HG02623 (cell line): Measurements from ENCODE around the gene FIGLA.

Experiments used
- ATAC-seq: cut with Tn5 transposase; IDR thresholded peaks from one replicate; pipeline ENCODE4 v1.9.1; 2021; ENCODE audit warnings: moderate library complexity; ENCODE audit not compliant: unreplicated experiment

The FIGLA gene

DNA sequence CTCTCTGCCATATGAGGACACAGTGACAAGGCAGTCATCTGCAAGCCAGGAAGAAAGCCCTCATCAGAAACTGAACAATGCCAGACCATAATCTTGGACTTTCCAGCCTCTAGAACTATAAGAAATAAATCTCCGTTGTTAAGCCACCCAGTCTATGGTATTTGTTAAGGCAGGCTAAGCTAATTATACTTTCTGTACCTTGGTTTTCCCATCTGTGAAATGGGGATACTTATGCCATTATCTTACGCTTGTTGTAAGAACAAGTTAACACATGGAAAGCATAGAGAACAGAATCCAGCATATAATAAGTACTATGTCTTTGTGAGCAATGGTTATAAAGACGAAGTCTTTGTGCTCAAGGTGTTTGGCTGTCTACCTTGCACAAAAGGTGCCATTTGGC lies 14.2 kb downstream of the FIGLA start:
- no peak for ATAC-seq

DNA sequence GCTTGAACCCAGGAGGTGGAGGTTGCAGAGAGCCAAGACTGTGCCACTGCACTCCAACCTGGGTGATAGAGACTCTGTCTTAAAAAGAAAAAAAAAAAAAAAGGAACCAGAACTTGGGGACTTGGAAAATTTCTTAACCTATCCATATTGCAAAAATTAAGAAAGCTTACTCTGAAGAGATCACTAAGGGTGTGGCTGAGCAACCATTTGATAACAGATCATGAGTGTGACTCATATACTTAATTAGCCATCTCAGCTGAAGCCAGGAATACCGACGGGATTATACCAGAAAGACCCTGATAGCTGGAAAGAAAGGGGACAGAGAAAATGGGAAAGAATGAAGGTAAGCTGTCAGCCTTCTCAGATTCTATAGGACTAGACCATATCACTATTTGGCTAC lies 15.3 kb downstream of the FIGLA start:
- no peak for ATAC-seq

DNA sequence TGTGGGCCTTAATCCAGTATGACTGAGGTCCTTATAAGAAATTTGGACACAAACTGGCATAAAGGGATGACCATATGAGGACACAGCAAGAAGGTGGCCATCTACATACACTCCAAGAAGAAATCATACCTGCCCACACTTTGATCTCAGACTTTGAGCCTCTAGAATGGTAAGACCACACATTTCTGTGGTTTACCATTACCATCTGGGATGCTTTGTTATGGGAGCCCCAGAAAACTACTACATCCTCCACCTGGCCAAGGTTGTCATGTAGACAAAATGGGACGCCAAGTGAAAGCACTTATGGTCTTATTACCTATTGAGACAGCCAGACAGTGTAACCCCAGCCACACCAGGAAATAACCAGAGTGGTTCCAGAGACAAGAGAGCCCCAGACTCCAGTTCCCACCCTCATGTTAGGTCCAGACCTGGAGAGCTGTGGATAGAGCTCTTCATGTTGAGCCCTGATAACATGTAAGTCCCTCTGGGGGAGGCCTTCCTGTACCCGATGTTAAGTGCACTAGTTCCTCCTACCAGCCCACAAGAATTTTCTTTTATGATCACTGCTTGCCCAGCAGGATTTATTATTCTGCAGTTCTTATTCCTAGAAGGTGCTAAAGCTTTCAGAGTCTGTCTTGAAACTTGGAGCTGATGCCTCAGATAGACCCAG lies 17.8 kb downstream of the FIGLA start:
- no peak for ATAC-seq

DNA sequence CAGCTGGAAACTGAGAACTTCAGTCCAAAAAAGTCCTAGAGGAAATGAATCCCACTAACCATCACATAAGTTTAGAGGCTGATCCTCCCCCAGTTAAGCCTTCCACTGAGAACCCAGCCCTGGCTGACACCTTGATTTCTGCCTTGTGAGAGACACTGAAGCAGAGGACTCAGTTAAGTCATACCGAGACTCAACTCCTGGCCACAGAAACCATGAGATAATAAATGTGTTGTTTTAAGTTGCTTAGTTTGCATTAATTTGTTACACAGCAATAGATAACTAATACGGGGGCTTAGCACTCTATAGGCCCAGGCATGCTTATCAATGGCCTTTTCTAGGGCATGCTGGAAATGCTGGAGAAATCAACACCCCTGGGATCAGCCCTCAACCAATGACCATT lies 19.0 kb downstream of the FIGLA start:
- peak; percentile 56 for ATAC-seq

DNA sequence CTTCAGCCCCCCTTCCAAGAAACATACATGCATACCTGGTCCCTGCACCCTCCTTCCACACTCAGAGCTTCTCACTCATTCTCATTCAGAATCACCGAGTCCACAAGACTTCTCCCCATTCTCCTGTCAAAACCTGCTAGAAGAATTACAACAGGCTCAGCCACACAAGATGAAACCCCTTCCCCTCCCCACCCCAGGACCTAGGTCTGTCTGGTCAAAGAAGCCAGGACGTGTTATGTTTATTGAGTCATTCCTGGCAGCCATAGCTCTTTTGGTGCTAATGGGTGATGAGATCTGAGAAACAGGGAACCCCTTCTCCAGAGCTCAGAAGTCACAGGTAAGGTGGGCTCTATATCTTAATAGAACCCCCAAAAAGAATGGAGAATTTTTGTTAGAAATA lies 21.0 kb downstream of the FIGLA start:
- ATAC-seq = no peak

DNA sequence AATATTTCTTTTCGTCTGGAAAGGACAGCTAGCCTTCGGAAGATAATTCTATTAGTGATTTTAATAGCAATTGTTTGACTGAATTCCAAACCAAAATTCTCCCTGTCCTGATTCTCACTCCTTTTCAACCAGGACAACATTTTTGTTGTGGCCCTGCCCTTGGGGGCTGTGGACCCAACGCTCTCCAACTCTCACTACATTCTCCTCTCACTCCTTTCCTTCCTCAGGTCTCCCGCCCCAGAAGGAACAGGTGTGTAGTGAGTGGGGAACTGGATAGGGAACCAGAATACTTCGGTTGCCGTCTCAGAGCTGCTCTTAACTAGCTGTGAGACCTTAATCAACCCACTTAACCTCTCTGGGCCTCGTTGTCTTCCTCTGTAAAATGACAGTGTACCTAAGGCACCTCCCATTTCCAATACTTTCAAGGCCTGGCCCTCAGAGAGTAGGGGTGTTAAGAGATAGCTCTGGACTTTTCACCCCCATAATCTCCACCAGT lies 21.8 kb downstream of the FIGLA start:
- ATAC-seq = no peak

DNA sequence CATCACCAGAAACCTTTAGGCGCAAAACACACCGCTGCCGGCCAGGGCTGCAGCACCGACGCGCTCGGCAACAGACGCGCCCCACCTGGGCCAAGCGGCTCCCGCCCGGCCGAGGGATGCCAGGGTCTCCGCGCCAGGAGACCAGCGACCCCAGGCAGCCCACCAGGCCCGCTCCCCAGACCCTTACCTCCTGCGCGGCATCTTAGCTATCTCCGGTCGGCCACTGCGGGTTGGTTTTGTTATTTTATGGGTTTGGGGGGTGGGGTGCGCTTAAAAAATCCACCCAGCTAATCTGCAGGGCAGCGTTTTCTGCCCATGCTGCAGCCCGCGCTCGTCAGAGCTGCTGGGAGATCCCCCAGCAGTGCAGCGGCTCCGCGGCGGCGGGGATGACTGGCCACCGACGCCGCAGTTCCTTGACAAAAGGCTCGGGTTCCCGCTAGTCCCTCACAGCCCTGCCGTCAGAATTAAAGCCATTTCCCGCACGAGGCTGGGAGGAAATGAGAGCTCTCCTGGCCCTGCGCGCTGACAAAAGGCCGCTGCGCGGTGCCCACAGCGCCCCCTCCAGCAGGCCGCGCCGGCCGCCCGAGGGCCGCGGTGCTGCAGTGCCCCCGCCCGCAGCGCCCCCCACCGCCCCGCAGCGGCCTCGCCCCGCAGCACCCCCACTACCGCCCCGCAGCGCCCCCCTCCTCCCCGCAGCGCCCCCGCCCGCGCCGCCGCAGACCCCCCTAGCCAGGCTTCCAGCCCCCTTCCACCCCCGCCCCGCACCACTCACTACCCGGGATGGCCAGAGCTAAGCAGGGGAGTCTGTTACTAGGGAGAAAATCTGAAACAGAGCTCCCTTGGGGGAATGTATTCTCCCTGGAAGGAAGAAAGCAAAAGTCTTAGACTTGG lies 22.5 kb downstream of the FIGLA start, which contains the start of gene ADD2:
Gene ADD2 (minus strand): TSS at position 502 of the 891 bp plus-strand sequence. CDS start 61,792 bp downstream, outside the sequence.
- no peak for ATAC-seq

DNA sequence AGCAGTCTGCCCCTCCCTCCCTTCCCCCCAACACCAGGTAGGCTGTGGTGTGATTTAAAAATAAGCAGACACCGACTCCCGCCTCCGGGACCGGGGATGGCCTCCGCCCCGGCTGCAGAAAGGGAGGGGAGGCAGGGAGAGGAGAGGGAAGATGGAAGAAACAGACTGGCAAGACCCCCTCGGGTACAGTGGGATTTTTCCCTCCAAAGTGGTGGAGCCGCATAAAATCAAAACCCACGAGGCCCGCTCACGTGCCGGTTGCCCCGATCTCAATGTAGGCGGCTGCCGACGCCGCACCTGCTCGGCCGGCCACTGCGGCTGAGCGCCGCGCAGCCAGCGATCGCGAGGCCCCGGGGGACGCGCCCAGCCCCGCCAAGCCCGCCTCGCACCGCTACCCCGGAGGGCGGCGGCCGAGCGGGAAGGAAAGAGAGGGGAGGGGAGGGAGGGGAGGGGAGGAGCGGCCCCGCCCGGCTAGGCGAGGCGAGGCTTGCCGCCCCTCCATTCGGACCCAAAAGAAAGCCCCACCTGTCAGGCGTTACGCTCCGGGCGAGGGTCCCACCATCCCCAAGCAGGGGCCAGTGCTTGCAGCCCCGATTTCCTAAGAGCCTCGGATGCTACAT lies 23.3 kb downstream of the FIGLA start:
- no peak for ATAC-seq

DNA sequence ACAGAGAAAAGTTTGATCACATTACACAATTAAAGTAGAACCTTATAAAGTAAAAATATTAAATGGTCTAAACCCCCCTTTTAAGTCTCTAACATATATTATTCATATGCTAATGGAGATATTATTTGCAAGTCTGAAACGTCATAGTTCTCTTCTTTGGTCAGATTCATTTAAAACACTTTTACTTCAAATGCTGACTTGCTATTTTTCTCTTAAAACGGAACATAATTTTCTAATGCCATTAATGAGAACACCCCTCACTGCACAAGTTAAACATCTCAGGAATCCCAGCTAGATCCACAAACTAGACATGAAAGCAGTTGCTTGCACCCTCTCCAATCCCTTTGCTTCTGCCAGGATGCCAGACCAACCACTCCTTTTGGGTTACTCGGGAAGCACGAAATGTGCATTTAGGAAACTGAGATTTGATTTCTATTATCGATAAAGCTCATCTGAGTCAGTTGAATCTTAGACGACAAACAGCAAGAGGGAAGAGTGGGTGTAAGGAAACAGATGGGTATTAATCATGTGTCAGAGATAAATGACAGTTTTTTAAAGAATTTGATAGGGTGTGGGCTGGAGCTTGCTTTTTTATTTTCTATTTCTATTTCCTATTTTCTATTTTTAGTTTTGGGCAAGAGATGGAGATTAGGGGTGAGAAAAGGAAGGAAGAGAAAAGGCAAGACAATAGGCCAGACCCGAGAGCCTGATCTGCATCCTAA lies 23.9 kb downstream of the FIGLA start:
- no peak for ATAC-seq

DNA sequence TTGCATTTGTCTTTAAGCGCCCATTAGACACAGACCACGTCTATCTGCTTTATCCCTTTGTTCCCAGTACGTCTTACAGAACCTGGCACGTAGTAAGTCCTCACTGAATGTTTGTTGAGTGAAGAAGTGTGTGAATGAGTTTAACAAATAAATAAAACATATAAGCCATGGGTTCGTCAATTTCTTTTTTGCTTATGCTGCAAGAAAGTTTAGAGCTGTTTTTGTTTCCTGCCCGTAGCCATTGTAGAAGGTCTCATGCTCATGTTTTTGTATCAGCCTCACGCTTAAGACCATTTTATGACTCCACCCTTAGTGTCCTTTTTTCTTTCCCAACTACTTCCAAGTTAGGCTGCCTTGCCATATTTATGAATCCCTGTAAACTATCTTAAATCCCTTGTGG lies 24.9 kb downstream of the FIGLA start:
- ATAC-seq = no peak

DNA sequence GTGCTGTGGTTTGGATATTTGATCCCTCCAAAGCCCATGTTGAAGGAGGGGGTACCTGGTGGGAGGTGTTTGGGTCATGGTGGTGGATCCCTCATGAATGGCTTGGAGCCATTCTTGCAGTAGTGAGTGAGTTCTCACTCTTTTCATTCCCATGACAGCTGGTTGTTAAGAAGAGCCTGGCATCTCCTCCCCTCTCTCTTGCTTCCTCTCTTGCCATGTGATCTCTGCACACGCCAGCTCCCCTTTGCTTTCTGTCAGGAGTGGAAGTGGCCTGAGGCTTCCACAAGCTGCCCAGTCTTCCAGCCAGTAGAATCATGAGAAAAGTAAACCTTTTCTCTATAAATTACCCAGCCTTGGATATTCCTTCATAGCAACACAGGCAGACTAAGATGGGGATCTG lies 31.0 kb downstream of the FIGLA start:
- no peak for ATAC-seq

DNA sequence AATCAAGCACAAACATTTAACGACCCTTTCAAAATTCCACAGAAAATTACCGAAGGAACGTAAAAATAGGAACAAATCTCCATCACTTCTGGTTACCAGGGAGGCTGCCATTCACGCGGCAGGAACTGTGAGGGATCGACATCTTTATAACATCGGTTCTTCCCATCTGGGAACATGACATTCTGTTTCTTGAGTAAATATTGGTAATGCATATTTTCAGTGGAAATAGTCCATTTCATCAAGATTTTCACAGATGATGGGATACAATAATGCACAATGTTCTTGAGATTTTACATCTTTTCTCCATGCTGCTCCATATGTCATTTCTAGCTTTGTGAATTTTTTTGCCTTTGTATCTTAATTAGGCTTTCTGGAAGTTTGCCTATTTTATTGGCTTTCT lies 32.5 kb downstream of the FIGLA start:
- ATAC-seq = no peak

DNA sequence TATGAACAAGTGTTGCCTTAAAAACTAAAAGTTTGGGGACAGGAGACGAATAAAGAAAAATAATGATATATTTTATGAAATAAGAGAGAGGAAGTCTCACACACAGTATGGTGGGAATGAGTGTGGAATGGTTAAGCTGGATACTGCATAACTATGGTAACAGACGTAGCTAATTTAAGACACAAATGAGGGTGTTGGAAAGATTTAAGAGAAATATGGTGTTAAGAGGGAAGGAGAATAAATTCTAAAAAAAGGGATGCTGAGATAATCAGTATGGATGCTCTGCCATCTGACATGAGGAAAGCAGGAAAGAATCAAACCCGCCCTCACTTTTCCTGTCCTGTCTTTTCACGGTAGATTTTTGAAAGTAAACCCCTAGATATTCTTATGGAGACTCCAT lies 33.1 kb downstream of the FIGLA start:
- ATAC-seq = no peak

DNA sequence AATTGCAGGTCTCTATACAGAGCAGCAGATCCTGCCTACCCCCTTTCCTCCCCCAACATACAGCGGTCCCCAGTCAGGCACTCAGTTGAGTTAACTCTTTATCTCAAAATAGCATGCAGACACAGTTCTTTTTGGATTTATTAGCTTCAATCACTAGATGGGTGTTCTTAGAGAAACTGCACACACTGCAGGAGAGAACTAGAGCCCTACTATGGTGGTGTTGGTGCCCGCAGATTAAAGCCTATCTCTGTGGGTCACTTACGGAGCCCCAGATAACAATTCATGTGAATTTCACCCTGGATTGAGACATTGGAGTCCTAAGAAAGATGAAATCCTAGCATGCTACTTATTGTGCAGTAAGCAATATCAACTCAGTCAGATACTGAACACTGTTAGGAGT lies 34.3 kb downstream of the FIGLA start:
- no peak for ATAC-seq

DNA sequence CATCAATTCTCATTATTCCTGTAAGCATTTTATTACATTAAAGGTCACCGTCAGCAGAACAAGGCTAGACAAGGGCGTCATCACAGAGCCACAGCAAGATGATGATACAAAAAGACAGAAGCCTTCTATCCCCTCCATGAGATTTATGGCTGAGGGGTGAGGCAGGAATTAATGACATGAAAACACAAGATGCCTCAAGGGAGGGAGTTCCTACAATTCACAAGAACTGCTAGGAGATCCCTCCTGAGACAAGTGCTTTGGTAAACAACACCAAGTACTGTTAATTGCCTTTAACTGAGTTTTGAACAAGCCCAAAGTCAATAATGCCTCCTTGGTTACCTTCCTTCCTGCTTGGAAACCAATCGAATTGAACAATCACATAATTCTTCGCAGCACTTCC lies 36.5 kb downstream of the FIGLA start:
- ATAC-seq = no peak

DNA sequence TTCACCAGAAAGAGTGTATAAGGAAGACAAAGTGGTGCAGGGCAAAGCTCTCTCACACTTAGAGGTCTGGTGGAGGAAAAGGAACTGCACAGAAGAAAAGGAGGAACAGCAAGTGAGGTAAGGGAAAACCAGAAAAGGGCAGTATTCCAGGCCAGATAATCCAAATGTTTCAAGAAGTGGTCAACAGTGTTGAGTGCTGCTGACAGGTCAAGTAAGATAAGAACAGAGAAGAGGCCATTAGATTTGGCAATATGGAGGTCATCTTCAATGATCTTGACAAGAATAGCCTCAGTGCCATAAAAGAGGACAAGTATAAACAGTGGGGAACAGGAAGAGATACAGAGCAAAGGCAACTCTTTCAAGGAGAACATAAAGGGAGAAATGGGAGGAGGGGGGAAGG lies 37.4 kb downstream of the FIGLA start:
- no peak for ATAC-seq

DNA sequence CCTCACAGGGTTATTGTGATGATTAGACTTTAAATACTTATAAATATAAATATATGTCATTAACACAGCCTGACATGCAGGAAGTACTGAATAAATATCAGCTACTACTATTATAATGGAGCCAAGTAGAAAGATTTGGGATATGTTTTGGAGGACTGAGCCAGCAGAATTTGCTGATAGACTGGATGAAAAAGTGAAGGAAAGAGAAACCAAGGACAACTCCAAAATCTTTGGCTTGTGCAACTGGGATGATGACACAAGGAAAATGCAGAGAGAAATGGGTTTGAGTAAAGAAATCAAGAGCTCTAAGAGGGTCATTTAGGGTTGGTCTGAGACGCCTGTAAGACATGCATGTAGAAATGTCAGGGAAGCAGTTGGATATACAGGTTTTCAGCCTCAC lies 38.0 kb downstream of the FIGLA start:
- no peak for ATAC-seq

DNA sequence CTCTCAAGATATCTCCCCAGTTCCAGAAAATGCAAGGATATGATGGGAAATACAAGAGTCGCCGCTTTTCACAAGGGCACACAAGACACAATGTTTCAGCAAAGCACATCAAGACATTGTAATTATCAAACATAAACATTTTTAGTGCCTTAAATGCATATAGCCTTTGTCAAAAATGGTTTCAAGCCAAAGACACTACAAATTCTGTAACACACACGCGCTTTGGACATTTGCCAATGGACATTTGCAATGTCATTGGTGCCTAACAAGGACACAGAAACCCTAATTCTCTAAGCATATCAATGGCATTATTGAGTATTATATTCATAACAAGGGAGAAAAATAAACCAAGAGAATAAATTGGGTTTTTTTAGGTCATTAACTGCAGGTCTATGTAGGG lies 38.6 kb downstream of the FIGLA start:
- ATAC-seq = no peak

DNA sequence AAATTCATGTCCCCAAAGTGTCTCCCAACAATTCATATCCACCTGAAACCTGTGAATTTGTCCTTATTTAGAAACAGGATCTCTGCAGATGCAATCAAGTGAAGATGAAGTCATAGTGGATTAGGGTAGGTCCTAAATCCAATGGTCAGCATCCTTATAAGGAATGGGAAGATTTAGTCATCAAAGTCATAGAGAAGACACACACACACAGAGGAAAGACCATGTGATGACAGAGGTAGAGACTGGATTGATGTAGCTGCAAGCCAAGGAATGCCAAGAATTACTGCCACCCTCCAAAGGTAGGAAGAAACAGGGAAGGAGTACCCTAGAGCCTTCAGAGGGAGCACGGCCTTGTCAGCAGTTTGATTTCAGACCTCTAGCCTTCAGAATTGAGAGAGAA lies 40.1 kb downstream of the FIGLA start:
- no peak for ATAC-seq

DNA sequence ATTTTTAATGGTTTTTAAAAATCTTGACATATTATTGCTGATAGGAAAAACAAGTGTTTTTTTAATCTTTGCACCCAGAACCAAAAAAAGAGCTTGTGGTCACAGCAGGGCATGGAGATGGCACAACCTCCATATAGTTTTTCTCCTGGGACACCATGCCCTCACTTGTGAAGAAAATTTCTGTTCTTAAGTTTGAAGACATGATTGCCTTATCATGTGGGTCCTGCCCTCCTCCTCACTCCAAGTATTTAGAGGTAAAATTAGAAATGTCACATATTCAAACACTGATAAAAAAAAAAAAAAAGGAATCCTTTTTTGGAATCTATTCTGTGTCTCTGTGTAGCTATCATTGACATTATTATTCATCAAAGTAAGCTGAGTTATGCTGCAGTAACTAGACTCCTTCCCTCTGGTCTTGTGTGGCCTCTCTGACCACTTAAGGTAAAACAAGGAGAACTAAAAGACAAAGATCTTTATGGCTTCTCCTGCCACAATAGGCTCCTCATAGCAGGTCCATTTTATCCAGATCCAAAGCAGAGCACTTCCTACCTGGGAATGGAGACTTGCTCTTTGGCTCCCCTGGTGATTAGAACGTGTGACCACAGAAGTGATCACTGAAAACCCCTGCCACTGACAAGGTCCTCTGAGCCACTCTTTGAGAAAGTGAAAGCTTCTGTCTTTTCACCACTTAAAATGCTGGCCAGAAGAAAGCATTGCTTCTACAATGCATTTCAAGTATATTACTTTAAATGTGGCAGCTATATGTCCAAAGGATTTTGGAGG lies 42.2 kb downstream of the FIGLA start:
- no peak for ATAC-seq
